ENCODE measurements around the gene FOXI1. TPM values are rescaled to one million over a fixed set of nuclear protein-coding genes. Genes with fewer than 3 reads are reported as not detected.
A peak's percentile ranks its signal among the peaks of the same experiment; 100 is the strongest.
"Not testable (repeated sequence)": the region's sequence is repeated elsewhere in the genome, so short reads cannot be mapped to it uniquely, and the experiment has no call there.

The FOXI1 gene
- polyA plus RNA-seq, 3 donors = not detected

GRCh38 chr5:170092455-170093101 is 13.1 kb upstream of the FOXI1 start:
- Histone ChIP-seq H3K36me3 (replicated peaks in 1 of 2; ENCODE audit: control insufficient read depth in 1 of 2, insufficient read depth in 2 of 2, low read length in 2 of 2) (peaks cover 0 to 11% of the 10 kb centered on the region in 2 donors), H3K27me3 (ENCODE audit: control insufficient read depth in 2 of 2, insufficient read depth in 2 of 2, low read length in 2 of 2) (no peaks in the 10 kb centered on the region), H3K4me2 (replicated peaks; ENCODE audit: extremely low read depth, low read length, poor library complexity, severe bottlenecking) (no peak overlapping the region), H3K79me2 (ENCODE audit: insufficient read depth, low read length) (no peaks in the 10 kb centered on the region), H3K9ac (ENCODE audit: insufficient read depth, low read length, poor library complexity, severe bottlenecking) (no peak overlapping the region), H2AFZ (ENCODE audit: insufficient read depth, low read depth, low read length, poor library complexity, severe bottlenecking) (no peak overlapping the region), H3K4me1 (ENCODE audit: control insufficient read depth in 1 of 2, insufficient read depth in 2 of 2, low read length in 2 of 2) (peaks cover 24 to 25% of the 10 kb centered on the region in 2 donors), H3K4me3 (replicated peaks in 1 of 3; ENCODE audit: low read depth in 2 of 3, low read length in 3 of 3) (no peak overlapping the region), H4K20me1 (ENCODE audit: insufficient read depth, low read length) (no peaks in the 10 kb centered on the region), H3K9me3 (replicated peaks in 1 of 2; ENCODE audit: control insufficient read depth in 1 of 2, insufficient read depth in 1 of 2, low read length in 2 of 2) (no peaks in the 10 kb centered on the region), H3K27ac (ENCODE audit: low read depth in 1 of 2, low read length in 2 of 2) (no peak overlapping the region)
- no peak for TF ChIP-seq CTCF (IDR thresholded peaks at IDR 0.05)
- Mint-ChIP-seq H3K4me1 (peaks cover 27% of the 10 kb centered on the region), H3K4me3 (no peak overlapping the region), H3K36me3 (peaks cover 7% of the 10 kb centered on the region in 2 donors), H3K27me3 (ENCODE audit: low read depth in 3 of 3) (peaks cover 1 to 6% (median 5%) of the 10 kb centered on the region in 3 donors), H3K9me3 (no peaks in the 10 kb centered on the region), H3K27ac (peak overlapping the region in 1 of 7 donors; percentile 11)
- 93% methylated on average over 3 of the region's 5 CpGs for WGBS (ENCODE audit: insufficient coverage)
- intact Hi-C loops (cut with micrococcal nuclease) = no loop called here
- DNase-seq = no peak

GRCh38 chr5:170094329-170094728 is 11.4 kb upstream of the FOXI1 start:
- intact Hi-C loops (cut with micrococcal nuclease); H3K9ac ChIP-seq (ENCODE audit: insufficient read depth, low read length, poor library complexity, severe bottlenecking); H3K4me3 Mint-ChIP-seq; H3K9me3 ChIP-seq (replicated peaks in 1 of 2; ENCODE audit: control insufficient read depth in 1 of 2, insufficient read depth in 1 of 2, low read length in 2 of 2); H3K27ac ChIP-seq (ENCODE audit: low read depth in 1 of 2, low read length in 2 of 2); H3K79me2 ChIP-seq (ENCODE audit: insufficient read depth, low read length); H3K4me2 ChIP-seq (replicated peaks; ENCODE audit: extremely low read depth, low read length, poor library complexity, severe bottlenecking); H3K27me3 ChIP-seq (ENCODE audit: control insufficient read depth in 2 of 2, insufficient read depth in 2 of 2, low read length in 2 of 2); H4K20me1 ChIP-seq (ENCODE audit: insufficient read depth, low read length); H2AFZ ChIP-seq (ENCODE audit: insufficient read depth, low read depth, low read length, poor library complexity, severe bottlenecking); H3K4me3 ChIP-seq (replicated peaks in 1 of 3; ENCODE audit: low read depth in 2 of 3, low read length in 3 of 3); H3K27me3 Mint-ChIP-seq (ENCODE audit: low read depth in 3 of 3); H3K36me3 Mint-ChIP-seq; H3K36me3 ChIP-seq (replicated peaks in 1 of 2; ENCODE audit: control insufficient read depth in 1 of 2, insufficient read depth in 2 of 2, low read length in 2 of 2); H3K9me3 Mint-ChIP-seq: not testable (repeated sequence)
- Mint-ChIP-seq H3K27ac (peak overlapping the region in 4 of 7 donors; percentile 10 to 65 (median 58)), H3K4me1 (peaks cover 36% of the 10 kb centered on the region)
- peak in 2 of 3 donors; percentile 9 to 31 for DNase-seq
- peaks cover 35 to 37% of the 10 kb centered on the region in 2 donors for H3K4me1 ChIP-seq (ENCODE audit: control insufficient read depth in 1 of 2, insufficient read depth in 2 of 2, low read length in 2 of 2)
- 80% methylated on average over 8 of the region's 10 CpGs for WGBS (ENCODE audit: insufficient coverage)
